ENCODE measurements around the gene C2CD2L.

DNA sequence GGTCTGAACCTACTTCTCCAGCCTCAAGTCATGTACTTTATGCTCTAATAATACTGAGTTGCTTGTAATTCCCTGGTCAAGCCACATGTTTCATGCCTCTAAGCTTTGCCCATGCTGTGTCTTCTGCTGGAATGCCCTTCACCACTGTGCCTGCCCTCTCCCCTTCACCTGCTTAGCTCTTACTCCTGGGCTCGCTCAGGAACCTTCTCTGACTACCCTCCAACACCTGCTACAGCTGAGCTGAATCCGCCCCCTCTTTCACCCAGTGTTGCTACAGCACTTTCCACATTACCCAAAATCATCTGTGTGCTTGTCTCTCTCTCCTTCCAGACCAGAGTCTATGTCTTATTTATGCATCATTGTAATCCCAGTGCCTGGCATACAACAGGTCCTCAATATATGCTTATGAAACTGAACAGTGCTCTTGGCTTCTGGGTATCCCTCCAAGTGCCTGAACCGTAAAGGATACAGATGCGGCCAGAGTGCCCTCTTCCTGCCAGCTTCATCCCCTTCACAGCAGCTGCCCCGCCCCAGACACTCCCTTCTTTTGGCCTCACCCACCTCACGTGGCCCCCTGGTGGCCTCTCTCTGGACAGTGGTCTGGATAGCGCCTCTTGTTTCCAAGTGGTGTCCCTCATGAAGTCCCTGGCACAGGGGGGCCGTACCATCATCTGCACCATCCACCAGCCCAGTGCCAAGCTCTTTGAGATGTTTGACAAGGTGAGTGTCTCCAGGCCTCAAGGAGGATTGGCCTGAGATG, 48.8 kb downstream of the C2CD2L start:
- TF ChIP-seq, protein P1, sequence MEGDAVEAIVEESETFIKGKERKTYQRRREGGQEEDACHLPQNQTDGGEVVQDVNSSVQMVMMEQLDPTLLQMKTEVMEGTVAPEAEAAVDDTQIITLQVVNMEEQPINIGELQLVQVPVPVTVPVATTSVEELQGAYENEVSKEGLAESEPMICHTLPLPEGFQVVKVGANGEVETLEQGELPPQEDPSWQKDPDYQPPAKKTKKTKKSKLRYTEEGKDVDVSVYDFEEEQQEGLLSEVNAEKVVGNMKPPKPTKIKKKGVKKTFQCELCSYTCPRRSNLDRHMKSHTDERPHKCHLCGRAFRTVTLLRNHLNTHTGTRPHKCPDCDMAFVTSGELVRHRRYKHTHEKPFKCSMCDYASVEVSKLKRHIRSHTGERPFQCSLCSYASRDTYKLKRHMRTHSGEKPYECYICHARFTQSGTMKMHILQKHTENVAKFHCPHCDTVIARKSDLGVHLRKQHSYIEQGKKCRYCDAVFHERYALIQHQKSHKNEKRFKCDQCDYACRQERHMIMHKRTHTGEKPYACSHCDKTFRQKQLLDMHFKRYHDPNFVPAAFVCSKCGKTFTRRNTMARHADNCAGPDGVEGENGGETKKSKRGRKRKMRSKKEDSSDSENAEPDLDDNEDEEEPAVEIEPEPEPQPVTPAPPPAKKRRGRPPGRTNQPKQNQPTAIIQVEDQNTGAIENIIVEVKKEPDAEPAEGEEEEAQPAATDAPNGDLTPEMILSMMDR (conservative IDR thresholded peaks at IDR 0.05), result peak; percentile 50; the same call in 1 of the 2 replicates
- no peak for TF ChIP-seq EZH2 (IDR thresholded peaks at IDR 0.05; ENCODE audit: low read depth)

Data from PC-9 (cell line).